GM19035 (cell line): ENCODE results near the gene ACTRT2.

Experiments used
- ATAC-seq: cut with Tn5 transposase; IDR thresholded peaks from one replicate; pipeline ENCODE4 v1.9.1; 2021; ENCODE audit not compliant: unreplicated experiment

ACTRT2 gene

DNA sequence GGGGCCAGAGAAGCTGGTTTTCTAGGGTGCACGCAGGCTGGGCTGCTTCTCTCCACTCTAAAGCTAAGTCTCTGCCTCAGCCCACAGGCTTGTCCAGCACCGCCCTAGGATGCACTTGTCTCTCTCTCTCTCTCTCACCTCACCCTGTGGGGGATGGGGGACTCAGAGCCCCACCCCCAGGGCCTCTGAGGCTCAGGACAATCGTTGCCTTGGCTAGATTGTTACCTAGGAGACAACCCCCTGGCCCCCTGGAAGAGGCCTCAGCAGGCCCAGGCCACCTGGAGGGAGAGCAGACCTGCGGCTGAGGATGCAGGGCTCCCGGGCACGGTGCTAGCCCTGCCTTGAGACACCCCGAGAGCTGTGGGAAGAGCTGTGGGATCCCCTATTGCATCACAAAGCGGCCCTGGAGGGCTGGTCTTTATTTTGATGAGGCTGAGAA lies at the start of gene ACTRT2:
ACTRT2 (plus strand) TSS at position 235 of the 439 bp plus-strand sequence. CDS start 220 bp downstream, outside the sequence.
- no peak for ATAC-seq

DNA sequence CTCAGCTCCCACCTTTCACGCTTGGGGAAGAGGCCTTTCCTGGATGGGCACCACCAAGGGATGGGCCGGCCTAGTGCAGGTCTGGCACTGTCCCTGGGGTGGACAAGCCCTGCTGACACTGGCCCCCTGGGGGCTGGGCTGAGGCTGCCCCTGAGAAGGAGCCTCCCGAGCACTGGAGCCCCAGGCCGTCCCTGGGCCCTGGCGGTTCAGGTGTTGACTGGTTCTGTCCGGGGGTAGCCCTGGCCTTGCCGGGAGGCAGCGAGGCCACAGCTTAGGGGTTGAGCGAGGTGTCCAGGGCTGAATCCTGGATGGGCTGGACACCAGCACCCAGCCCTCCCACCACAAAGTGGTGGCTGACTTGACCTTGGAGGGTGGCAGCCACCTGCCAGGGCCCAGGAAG lies 49.7 kb upstream of the ACTRT2 start:
- no peak for ATAC-seq

DNA sequence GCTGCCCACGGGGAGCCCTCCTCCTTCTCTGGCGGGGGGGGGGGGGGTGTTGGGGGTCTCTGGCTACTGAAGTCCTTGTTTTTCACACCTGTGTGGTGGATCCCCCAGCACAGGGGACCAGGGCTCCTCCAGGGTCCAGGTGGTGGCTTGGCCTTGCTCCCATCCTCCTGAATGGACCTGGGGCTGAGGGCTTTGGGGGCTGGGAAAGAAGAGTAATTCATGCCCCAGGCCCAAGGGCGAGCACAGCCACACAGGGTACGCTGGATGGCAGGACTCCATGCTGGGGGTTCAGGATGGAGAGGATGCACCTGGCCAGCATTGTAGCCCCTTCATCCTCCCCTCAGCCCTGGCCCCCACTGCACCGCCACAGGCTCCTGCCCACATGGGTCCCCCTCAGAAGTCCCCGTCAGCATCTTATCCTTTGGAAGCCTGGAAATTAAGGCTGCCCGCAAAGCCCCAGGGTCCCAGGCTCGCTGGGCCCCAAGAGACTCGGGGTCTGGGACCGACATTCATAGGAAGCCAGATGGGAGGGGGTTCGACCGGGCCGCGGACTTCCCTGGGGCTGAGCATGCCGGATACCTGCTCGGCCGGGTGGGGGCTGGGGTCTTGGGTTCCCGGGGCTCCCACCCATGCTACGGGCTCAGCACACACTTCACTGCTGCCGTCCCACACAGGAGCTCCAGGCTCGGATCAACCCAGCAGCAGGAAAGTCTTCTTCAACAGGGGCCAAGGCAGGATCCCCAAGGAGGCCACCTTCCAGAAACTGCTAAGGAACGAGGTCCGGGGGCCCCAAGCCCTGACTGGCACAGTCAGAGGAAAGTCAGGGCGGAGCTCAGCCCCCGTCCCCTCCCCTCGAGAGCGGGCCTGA lies 49.0 kb upstream of the ACTRT2 start:
- no peak for ATAC-seq

DNA sequence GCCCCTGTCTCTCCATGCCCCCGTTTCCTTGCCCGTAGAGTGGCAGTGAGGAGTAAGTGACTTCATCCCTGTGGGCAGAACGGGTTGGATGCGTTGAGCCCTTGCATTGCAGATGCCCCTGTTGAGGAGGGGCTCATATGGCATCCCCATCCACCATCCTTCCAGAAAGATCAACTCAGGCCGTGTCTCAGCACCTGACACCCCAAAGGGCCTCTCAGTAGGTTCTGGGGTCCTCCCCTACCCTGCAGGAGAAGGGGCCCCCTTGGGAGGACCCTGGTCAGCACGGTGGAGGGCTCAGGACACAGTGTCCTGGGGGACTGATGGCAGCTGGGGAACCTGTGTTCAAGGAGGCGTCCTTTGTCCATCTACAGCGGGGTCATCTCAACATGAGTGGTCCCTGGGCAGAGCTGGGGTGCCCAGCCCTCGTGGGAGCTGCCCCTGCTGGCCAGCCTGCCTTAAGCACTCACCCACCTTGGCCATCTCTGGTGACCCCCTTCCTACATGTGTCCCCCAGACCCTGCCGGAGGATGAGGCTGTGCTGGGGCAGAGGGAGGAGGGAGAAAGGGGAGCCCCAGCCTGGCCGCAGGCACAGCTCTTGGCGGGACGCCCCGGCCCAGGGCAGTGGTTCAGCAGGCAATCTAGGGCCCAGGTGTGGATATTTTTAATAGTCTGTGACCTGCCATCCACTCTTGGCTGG lies 48.2 kb upstream of the ACTRT2 start:
- ATAC-seq = no peak

GRCh38 chr1:2973601-2974593 lies 47.4 kb upstream of the ACTRT2 start:
- no peak for ATAC-seq

- ATAC-seq = no peak
These were observed 46.5 kb upstream of the ACTRT2 start for GRCh38 chr1:2974701-2975301.

DNA sequence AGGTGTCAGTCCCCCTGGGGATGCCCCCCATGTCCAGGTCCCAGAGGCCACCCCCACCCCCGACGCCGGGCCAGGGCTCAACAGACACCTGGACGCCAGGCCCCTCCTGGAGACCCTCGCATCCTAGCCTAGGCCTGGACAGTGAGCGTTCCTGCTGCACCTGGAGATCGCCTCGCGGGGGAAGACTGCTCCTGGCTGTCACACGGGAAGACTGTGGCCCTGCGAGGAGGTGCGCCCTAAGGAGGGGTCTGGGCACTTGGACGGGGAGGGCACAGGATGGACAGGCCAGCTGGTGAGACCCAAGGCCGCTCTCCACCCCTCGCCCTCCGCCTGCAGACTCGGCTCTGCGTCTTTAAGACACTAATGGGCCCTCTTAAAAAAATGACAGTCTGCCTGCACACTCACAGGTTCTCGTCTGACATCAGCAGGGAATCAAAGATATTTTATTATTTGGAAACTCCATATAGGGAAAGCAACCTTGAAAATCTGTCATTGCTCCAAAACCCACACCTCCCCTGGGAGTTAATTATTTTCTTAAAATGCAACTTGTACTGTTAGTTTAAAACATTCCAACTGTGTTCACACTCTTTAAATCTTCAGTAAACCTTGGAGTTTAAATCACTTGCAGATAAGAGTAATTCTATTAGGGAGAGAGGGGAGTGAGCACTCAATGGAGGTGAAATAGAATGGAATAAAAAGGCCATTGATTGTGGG lies 45.6 kb upstream of the ACTRT2 start:
- no peak for ATAC-seq

DNA sequence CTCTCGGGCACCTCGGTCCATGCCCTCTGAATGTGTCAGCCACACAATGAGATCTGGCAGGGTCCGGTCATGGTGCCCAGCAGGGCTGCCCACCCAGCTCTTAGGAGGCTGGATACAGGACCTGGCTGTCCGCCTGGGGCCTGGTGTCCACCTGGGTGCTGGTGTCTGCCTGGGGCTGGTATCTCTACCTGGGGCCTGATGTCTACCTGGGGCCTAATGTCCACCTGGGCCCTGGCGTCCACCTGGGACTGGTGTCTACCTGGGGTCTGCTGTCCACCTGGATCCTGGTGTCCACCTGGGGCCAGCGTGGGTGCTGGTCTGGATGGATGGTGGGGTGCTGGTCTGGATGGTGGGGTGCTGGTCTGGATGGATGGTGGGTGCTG lies 45.1 kb upstream of the ACTRT2 start:
- ATAC-seq = no peak

- ATAC-seq = no peak
These were observed 43.2 kb upstream of the ACTRT2 start for GRCh38 chr1:2977886-2978611.

DNA sequence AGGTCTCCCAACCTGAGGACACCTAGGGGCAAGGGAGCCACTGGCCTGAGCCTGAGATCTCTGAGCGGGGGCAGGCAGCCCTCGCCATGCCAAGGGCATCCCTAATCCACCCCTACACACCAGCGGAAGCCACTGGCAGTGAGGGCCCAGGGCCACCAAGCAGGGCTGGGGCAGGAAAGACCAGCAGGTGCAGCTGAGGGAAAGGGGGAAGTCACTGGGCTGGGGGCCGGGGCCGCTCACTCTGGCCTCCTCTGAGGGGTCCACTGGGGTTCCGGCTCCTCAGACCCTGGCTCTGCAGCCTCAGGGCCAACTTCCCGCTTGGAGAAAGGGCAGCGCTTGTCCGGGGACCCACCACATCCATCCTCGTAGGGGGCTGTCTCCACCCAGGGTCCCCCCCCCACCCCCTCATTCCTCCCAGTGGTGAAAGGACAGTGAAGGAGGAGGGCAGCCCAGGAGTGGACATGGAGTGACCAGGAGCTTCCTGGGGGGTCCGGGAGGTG lies 42.5 kb upstream of the ACTRT2 start:
- ATAC-seq = no peak

GRCh38 chr1:2979191-2980072 lies 41.8 kb upstream of the ACTRT2 start:
- no peak for ATAC-seq

DNA sequence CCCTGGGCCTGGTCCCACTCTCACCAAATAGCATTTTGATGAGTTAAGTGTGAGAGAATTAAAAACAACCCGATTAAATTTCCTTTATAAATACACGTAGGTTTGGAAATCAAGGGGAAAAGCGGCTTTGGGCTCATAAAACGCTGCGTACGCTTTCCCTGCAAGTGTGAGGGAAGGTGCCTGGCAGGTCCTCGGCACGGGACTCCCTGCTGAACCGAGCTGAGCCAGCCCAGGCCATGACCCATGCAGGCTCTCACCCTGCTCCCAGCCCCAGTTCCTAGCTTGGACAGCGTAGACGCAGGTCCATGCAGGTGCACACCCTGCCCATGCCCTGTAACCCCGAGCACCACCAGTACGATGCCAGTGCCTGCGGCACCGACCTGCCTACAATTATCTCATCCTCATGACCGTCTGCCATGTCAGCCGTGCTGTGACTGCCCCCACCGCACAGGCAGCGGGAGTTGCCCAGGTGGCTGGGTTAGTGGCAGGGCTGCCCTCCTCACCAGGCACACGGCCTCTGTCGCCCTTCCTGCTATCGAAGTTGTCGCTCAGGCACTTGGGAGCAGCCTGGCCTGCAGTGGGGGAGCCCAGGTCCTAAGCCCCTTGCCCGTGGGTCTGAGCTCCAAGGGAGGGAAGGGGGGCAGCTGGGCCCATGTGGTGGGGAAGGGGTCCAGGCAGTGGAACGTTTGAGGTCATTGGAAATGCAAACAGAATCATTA lies 41.0 kb upstream of the ACTRT2 start:
- ATAC-seq = no peak

DNA sequence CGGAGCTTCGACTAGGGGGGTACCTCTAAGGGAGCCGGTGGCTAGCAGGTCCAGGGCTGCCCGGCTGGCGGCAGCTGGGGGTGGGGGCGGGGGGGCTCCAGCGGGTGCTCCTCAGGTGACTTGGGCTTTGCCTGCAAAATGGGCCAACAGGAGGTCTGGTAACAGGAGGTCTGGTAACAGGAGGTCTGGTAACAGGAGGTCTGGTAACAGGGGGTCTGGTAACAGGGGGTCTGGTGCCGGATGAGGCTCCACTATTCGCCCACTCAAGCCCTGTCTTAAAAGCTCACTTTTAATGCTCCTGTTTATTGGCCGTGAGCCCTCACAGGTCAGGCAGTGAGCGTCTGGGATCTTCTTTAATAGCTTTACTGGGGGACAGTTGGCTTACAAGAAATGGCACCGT lies 40.4 kb upstream of the ACTRT2 start:
- no peak for ATAC-seq

GRCh38 chr1:2981388-2981787 lies 39.9 kb upstream of the ACTRT2 start:
- ATAC-seq = no peak

DNA sequence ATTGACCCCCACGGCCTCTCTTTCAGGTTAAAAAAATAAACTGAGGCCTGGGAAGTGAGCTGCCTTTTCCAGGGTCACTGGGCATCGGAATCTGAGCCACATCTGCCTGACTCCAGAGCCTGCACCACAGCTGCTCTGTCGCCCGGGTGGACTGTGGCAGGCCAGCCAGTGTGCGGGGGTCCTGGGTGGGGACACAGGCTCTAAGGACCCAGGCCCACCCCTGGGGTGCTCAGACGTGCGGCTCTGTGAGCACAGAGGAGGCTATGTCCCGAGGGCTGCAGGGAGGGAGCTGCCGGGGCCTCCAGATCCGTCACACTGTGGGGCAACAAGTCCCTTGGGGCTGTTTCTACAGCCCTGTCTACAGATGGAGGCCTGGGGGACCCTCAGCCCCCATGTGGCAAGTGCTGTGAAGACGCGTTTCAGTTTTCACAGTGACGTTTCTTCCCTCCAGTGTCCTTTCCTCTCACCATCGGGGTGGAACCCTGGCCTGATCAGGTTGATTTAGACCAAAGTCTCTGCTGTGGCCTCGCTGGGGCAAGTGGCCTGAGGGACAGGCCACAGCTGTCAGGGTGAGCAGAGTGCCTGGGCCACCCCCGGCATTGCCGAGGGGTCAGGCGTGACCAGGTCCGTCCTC lies 39.2 kb upstream of the ACTRT2 start:
- ATAC-seq = no peak

GRCh38 chr1:2982615-2983318 lies 38.5 kb upstream of the ACTRT2 start:
- no peak for ATAC-seq

GRCh38 chr1:2983319-2983705 lies 38.0 kb upstream of the ACTRT2 start:
- no peak for ATAC-seq
